Spleen (tissue), 11 donors: ENCODE data around the gene ABCC2. TPM values are rescaled to one million over a fixed set of nuclear protein-coding genes. Genes with fewer than 3 reads are reported as not detected.

Source experiments
- DNase-seq: peaks from one replicate; pipeline ENCODE4 v3.0.0-alpha.2; 2020
- H3K27ac ChIP-seq, 8 donors: fragments of 200-600 bp; sonication (generic) in 7 of 8; 1 replicate in 4 of 8; 2 replicates in 4 of 8; pipeline versions ENCODE4 v1.5.0 to v1.8.0; 2016 to 2021; ENCODE audit warnings: inconsistent platforms in 4 of 8, mild to moderate bottlenecking in 4 of 8, moderate library complexity in 1 of 8
- H3K27me3 ChIP-seq, 7 donors: fragments of 200-600 bp; sonication (generic) in 6 of 7; replicated peaks in 1 of 7; 1 replicate in 4 of 7; 2 replicates in 3 of 7; pipeline versions ENCODE4 v1.5.0 to v1.8.0; 2016 to 2021; ENCODE audit warnings: inconsistent platforms in 3 of 7, mild to moderate bottlenecking in 1 of 7
- H3K36me3 ChIP-seq, 6 donors: fragments of 200-600 bp; sonication (generic) in 5 of 6; 1 replicate in 4 of 6; 2 replicates in 2 of 6; pipeline versions ENCODE4 v1.5.0 to v1.8.0; 2016 to 2021; ENCODE audit warnings: inconsistent platforms in 2 of 6
- H3K4me1 ChIP-seq, 6 donors: fragments of 200-600 bp; sonication (generic) in 5 of 6; 1 replicate in 3 of 6; 2 replicates in 3 of 6; pipeline versions ENCODE4 v1.5.0 to v1.8.0; 2016 to 2021; ENCODE audit warnings: inconsistent platforms in 3 of 6
- H3K4me3 ChIP-seq, 8 donors: fragments of 200-600 bp; sonication (generic) in 7 of 8; 1 replicate in 4 of 8; 2 replicates in 4 of 8; pipeline versions ENCODE4 v1.5.0 to v1.8.0; 2016 to 2021; ENCODE audit warnings: inconsistent platforms in 4 of 8, mild to moderate bottlenecking in 4 of 8, moderate library complexity in 2 of 8
- H3K9me3 ChIP-seq, 8 donors: fragments of 200-600 bp; sonication (generic) in 7 of 8; 1 replicate in 4 of 8; 2 replicates in 4 of 8; pipeline versions ENCODE4 v1.5.0 to v1.8.0; 2016 to 2021; ENCODE audit warnings: inconsistent platforms in 4 of 8
- CTCF ChIP-seq, 11 experiments: fragments of 200-600 bp in 7 of 11; fragments of 450-650 bp in 4 of 11; sonication (generic) in 4 of 11; IDR thresholded peaks in 8 of 11; conservative IDR thresholded peaks in 3 of 11; 1 replicate in 7 of 11; 2 replicates in 4 of 11; pipeline versions ENCODE4 v1.4.0 to v1.8.0; 2016 to 2021; ENCODE audit warnings: antibody characterized with exemption in 11 of 11, inconsistent platforms in 4 of 11, mild to moderate bottlenecking in 1 of 11
- POLR2A ChIP-seq, 3 donors: fragments of 450-650 bp; IDR thresholded peaks; one replicate each; pipeline ENCODE4 v1.5.1; 2017; ENCODE audit warnings: antibody characterized with exemption in 3 of 3, mild to moderate bottlenecking in 1 of 3
- POLR2AphosphoS5 ChIP-seq, 3 donors: sonication (generic); formaldehyde crosslinking; IDR thresholded peaks; one replicate each; pipeline ENCODE4 v1.5.1; 2017; ENCODE audit warnings: antibody characterized with exemption in 3 of 3
- WGBS, 5 donors: extraction: QIAGEN DNeasy Blood & Tissue Kit in 3 of 5; methylation state at CpG; one replicate each; pipeline versions ENCODE4 v1.1.5 to v1.1.7; 2013 to 2018; 5-methylcytosine and 5-hydroxymethylcytosine counted together
- intact Hi-C: fragments of 100-400 bp; cut with DNase I; formaldehyde crosslinking; loops from one replicate; pipeline ENCODE4 v1.15.0; 2023; ENCODE audit warnings: low total_unique reads
- polyA plus RNA-seq, 3 donors: library from polyadenylated mRNA; stranded (reverse); fragments of 200-250 nt; gene quantifications; one replicate each; pipeline ENCODE4 v1.2.1, GENCODE V29; 2013
- total RNA-seq, 7 donors: library from RNA; depleted of rRNA in 3 of 7; stranded (reverse); fragments of >200 nt in 3 of 7; fragmentation: NEBNext Ultra II Directional in 4 of 7; extraction: Animal tissue kit (Norgen Biotek cat#: 25700) in 4 of 7; gene quantifications; one replicate each; pipeline versions ENCODE4 v1.1.0 to v1.2.1, GENCODE V29; 2016 to 2021
- donor health status: healthy with polysubstance abuse.
- donor health status: DM: no; HTN: no; CAD: no; lungs with moderate emphysema.
- donor health status: DM: no; HTN: no; CAD: no.
- donor health status: Bipolar disorder and iron deficiency.
- donor health status: healthy.
- donor health status: DM: no; HTN: no; CAD: no.
- donor health status: DM: yes; HTN: yes; CAD: no.

ABCC2 gene
- total and polyA plus RNA-seq, 10 donors, result 1.0 to 4.9 (median 2.7) TPM

- no peaks in the 10 kb centered on the region for H3K4me1 ChIP-seq
- intact Hi-C loops, result no loop called here
- no peak overlapping the region for H3K4me3 ChIP-seq
- 94 to 99% (median 95%) methylated on average over 3 of the region's 3 CpGs for WGBS, 5 donors
- no peaks in the 10 kb centered on the region for H3K27me3 ChIP-seq
- no peak for DNase-seq
- H3K36me3 ChIP-seq, result peaks cover 0 to 12% (median 0%) of the 10 kb centered on the region in 6 donors
- H3K9me3 ChIP-seq, result no peaks in the 10 kb centered on the region
- no peak overlapping the region for H3K27ac ChIP-seq
- TF ChIP-seq CTCF (IDR thresholded peaks at IDR 0.05 in 8 of 11, conservative IDR thresholded peaks at IDR 0.05 in 3 of 11) (no peak), POLR2AphosphoS5 (IDR thresholded peaks at IDR 0.05) (no peak), POLR2A (IDR thresholded peaks at IDR 0.05) (no peak)
Measured at GRCh38 chr10:99791831-99792230, 9.4 kb downstream of the ABCC2 start.

GRCh38 chr10:99793819-99794218, 11.4 kb downstream of the ABCC2 start:
- H3K9me3 ChIP-seq, result no peaks in the 10 kb centered on the region
- no peak for DNase-seq
- 94 to 96% (median 95%) methylated on average over 4 of the region's 4 CpGs for WGBS, 5 donors
- no peak overlapping the region for H3K4me3 ChIP-seq
- TF ChIP-seq CTCF (IDR thresholded peaks at IDR 0.05 in 8 of 11, conservative IDR thresholded peaks at IDR 0.05 in 3 of 11), result no peak
- no peaks in the 10 kb centered on the region for H3K4me1 ChIP-seq
- no peaks in the 10 kb centered on the region for H3K27me3 ChIP-seq
- intact Hi-C loops, result no loop called here
- H3K27ac ChIP-seq, result no peak overlapping the region
- H3K36me3 ChIP-seq, result peaks cover 0 to 12% (median 0%) of the 10 kb centered on the region in 6 donors

- peaks cover 0 to 12% (median 0%) of the 10 kb centered on the region in 6 donors for H3K36me3 ChIP-seq
- TF ChIP-seq POLR2AphosphoS5 (IDR thresholded peaks at IDR 0.05) (no peak), CTCF (IDR thresholded peaks at IDR 0.05 in 8 of 11, conservative IDR thresholded peaks at IDR 0.05 in 3 of 11) (no peak), POLR2A (IDR thresholded peaks at IDR 0.05) (no peak)
- no peaks in the 10 kb centered on the region for H3K9me3 ChIP-seq
- no peak overlapping the region for H3K4me3 ChIP-seq
- 88 to 92% (median 91%) methylated on average over 6 of the region's 6 CpGs for WGBS, 5 donors
- H3K27ac ChIP-seq, result no peak overlapping the region
- intact Hi-C loops, result no loop called here
- DNase-seq, result no peak
- no peaks in the 10 kb centered on the region for H3K4me1 ChIP-seq
- no peaks in the 10 kb centered on the region for H3K27me3 ChIP-seq
Measured at GRCh38 chr10:99796928-99797327, 14.5 kb downstream of the ABCC2 start.

GRCh38 chr10:99798031-99798430, 15.6 kb downstream of the ABCC2 start:
- no peak for TF ChIP-seq POLR2AphosphoS5 (IDR thresholded peaks at IDR 0.05)
- no peak for TF ChIP-seq CTCF (IDR thresholded peaks at IDR 0.05 in 8 of 11, conservative IDR thresholded peaks at IDR 0.05 in 3 of 11)
- no peak for TF ChIP-seq POLR2A (IDR thresholded peaks at IDR 0.05)
- DNase-seq, result no peak
- intact Hi-C loops, result no loop called here
- no peaks in the 10 kb centered on the region for H3K4me1 ChIP-seq
- no peak overlapping the region for H3K27ac ChIP-seq
- H3K36me3 ChIP-seq, result peaks cover 0 to 12% (median 0%) of the 10 kb centered on the region in 6 donors
- no peaks in the 10 kb centered on the region for H3K9me3 ChIP-seq
- H3K27me3 ChIP-seq, result no peaks in the 10 kb centered on the region
- H3K4me3 ChIP-seq, result no peak overlapping the region
- WGBS, 5 donors, result 90 to 96% (median 93%) methylated on average over 4 of the region's 4 CpGs
